ENCODE data around the gene TAL2. TPM values are rescaled to one million over a fixed set of nuclear protein-coding genes. Genes with fewer than 3 reads are reported as not detected.

Gene TAL2
- total RNA-seq, 1 experiment from 2014 or later = not detected

DNA sequence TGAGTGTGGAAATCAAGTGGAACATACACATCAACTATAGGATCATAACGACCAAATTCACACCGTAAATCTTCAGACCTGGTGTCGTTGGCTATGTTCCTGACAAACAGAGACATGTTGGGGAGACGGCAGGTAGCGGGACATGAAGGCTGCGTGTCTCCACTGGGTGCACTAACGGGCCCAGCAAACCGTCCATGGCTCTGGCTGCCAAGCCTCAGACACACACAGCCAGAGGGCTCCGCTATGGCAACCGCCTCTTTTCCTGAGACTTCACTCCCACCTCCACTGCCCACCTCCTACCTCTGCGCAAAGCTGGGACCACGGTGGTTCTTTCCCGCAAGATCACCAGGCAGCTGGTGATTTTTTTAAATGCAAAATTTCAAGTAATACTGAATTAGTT, 48.4 kb downstream of the TAL2 start:
- ChIA-PET CTCF (no interaction called here), POLR2A (no interaction called here)
- no peaks in the 10 kb centered on the region for H3K9me3 ChIP-seq (ENCODE audit: control insufficient read depth, insufficient read depth, low read depth, low read length)
- intact Hi-C loops (cut with micrococcal nuclease; ENCODE audit: unreplicated experiment) (no loop called here), in situ Hi-C loops (cut with HindIII; ENCODE audit: low pct_unique_long_range_greater_than_20kb, low sequenced_read_pairs) (no loop called here)
- no peak for DNase-seq (ENCODE audit: low read depth, low spot score)
- no peak overlapping the region for H3K4me3 ChIP-seq (ENCODE audit: low read depth in 2 of 2, low read length in 2 of 2)
- H3K4me1 ChIP-seq (ENCODE audit: control insufficient read depth, insufficient read depth, low read length) = no peaks in the 10 kb centered on the region
- no peaks in the 10 kb centered on the region for H3K27me3 ChIP-seq (ENCODE audit: control insufficient read depth, insufficient read depth, low read length)
- no peak overlapping the region for H3K27ac ChIP-seq (ENCODE audit: low read length)
- ATAC-seq = no peak
- TF ChIP-seq TCF7L2 (IDR thresholded peaks at IDR 0.05; ENCODE audit: low read depth, low read length) = no peak
- TF ChIP-seq POLR2AphosphoS5 (IDR thresholded peaks at IDR 0.05; ENCODE audit: low read depth, low read length) = no peak
- TF ChIP-seq, protein P1, sequence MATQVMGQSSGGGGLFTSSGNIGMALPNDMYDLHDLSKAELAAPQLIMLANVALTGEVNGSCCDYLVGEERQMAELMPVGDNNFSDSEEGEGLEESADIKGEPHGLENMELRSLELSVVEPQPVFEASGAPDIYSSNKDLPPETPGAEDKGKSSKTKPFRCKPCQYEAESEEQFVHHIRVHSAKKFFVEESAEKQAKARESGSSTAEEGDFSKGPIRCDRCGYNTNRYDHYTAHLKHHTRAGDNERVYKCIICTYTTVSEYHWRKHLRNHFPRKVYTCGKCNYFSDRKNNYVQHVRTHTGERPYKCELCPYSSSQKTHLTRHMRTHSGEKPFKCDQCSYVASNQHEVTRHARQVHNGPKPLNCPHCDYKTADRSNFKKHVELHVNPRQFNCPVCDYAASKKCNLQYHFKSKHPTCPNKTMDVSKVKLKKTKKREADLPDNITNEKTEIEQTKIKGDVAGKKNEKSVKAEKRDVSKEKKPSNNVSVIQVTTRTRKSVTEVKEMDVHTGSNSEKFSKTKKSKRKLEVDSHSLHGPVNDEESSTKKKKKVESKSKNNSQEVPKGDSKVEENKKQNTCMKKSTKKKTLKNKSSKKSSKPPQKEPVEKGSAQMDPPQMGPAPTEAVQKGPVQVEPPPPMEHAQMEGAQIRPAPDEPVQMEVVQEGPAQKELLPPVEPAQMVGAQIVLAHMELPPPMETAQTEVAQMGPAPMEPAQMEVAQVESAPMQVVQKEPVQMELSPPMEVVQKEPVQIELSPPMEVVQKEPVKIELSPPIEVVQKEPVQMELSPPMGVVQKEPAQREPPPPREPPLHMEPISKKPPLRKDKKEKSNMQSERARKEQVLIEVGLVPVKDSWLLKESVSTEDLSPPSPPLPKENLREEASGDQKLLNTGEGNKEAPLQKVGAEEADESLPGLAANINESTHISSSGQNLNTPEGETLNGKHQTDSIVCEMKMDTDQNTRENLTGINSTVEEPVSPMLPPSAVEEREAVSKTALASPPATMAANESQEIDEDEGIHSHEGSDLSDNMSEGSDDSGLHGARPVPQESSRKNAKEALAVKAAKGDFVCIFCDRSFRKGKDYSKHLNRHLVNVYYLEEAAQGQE (IDR thresholded peaks at IDR 0.05; ENCODE audit: insufficient read depth in 1 of 2, low read depth in 2 of 2, low read length in 1 of 2) = no peak
- TF ChIP-seq, protein P2, sequence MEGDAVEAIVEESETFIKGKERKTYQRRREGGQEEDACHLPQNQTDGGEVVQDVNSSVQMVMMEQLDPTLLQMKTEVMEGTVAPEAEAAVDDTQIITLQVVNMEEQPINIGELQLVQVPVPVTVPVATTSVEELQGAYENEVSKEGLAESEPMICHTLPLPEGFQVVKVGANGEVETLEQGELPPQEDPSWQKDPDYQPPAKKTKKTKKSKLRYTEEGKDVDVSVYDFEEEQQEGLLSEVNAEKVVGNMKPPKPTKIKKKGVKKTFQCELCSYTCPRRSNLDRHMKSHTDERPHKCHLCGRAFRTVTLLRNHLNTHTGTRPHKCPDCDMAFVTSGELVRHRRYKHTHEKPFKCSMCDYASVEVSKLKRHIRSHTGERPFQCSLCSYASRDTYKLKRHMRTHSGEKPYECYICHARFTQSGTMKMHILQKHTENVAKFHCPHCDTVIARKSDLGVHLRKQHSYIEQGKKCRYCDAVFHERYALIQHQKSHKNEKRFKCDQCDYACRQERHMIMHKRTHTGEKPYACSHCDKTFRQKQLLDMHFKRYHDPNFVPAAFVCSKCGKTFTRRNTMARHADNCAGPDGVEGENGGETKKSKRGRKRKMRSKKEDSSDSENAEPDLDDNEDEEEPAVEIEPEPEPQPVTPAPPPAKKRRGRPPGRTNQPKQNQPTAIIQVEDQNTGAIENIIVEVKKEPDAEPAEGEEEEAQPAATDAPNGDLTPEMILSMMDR (IDR thresholded peaks at IDR 0.05) = no peak
- TF ChIP-seq SIN3A (IDR thresholded peaks at IDR 0.05; ENCODE audit: borderline replicate concordance, insufficient read depth, low read depth, low read length) = no peak
- no TSS peak for BruUV-seq (replicated peaks)
- no peaks in the 10 kb centered on the region for H3K36me3 ChIP-seq (ENCODE audit: control insufficient read depth, insufficient read depth, low read length)

DNA sequence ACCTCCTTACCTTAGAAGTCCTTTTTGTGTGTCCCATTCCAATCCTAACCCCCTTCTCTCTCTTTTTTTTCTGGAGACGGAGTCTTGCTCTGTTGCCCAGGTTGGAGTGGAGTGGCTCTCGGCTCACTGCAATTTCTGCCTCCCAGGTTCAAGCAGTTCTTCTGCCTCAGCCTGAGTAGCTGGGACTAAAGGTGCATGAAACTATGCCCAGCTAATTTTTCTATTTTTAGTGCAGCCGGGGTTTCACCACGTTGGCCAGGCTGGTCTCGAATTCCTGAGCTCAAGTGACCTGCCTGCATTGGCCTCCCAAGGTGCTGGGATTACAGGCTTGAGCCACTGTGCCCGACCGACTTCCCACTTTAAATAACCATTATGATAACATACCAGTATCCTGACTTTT, 49.6 kb downstream of the TAL2 start:
- CTCF ChIA-PET = no interaction called here
- H3K27me3 ChIP-seq (ENCODE audit: control insufficient read depth, insufficient read depth, low read length) = no peaks in the 10 kb centered on the region
- DNase-seq (ENCODE audit: low read depth, low spot score) (no peak), ATAC-seq (no peak)
- H3K27ac ChIP-seq (ENCODE audit: low read length) = no peak overlapping the region
- no peaks in the 10 kb centered on the region for H3K4me1 ChIP-seq (ENCODE audit: control insufficient read depth, insufficient read depth, low read length)
- H3K9me3 ChIP-seq (ENCODE audit: control insufficient read depth, insufficient read depth, low read depth, low read length) = no peaks in the 10 kb centered on the region
- intact Hi-C loops (cut with micrococcal nuclease; ENCODE audit: unreplicated experiment) = no loop called here
- in situ Hi-C loops (cut with HindIII; ENCODE audit: low pct_unique_long_range_greater_than_20kb, low sequenced_read_pairs) = no loop called here
- H3K4me3 ChIP-seq (ENCODE audit: low read depth in 2 of 2, low read length in 2 of 2) = no peak overlapping the region
- POLR2A ChIA-PET = no interaction called here
- TF ChIP-seq POLR2AphosphoS5 (IDR thresholded peaks at IDR 0.05; ENCODE audit: low read depth, low read length) = no peak
- TF ChIP-seq, protein P1 (IDR thresholded peaks at IDR 0.05; ENCODE audit: insufficient read depth in 1 of 2, low read depth in 2 of 2, low read length in 1 of 2) = no peak
- TF ChIP-seq TCF7L2 (IDR thresholded peaks at IDR 0.05; ENCODE audit: low read depth, low read length) = no peak
- no peak for TF ChIP-seq SIN3A (IDR thresholded peaks at IDR 0.05; ENCODE audit: borderline replicate concordance, insufficient read depth, low read depth, low read length)
- TF ChIP-seq, protein P2 (IDR thresholded peaks at IDR 0.05) = no peak
- BruUV-seq (replicated peaks) = no TSS peak
- H3K36me3 ChIP-seq (ENCODE audit: control insufficient read depth, insufficient read depth, low read length) = no peaks in the 10 kb centered on the region

Measured in Panc1 (cell line).